ENCODE data around the gene PF4V1.
"Not testable (repeated sequence)": the region's sequence is repeated elsewhere in the genome, so short reads cannot be mapped to it uniquely, and the experiment has no call there.

PF4V1 gene

GRCh38 chr4:73871511-73872310 lies 18.6 kb downstream of the PF4V1 start:
- no peak for DNase-seq

- DNase-seq, result no peak
These were observed 19.4 kb downstream of the PF4V1 start for GRCh38 chr4:73872316-73873108.

- no peak for DNase-seq
These were observed 21.3 kb downstream of the PF4V1 start for GRCh38 chr4:73874386-73874785.

- DNase-seq, result no peak
These were observed 22.3 kb downstream of the PF4V1 start for GRCh38 chr4:73875401-73875800.

GRCh38 chr4:73883306-73883705 lies 30.2 kb downstream of the PF4V1 start:
- DNase-seq, result no peak

GRCh38 chr4:73885574-73886267 lies 32.6 kb downstream of the PF4V1 start:
- DNase-seq, result no peak

- no peak for DNase-seq
These were observed 38.2 kb downstream of the PF4V1 start for GRCh38 chr4:73891326-73891725.

GRCh38 chr4:73891739-73892405 lies 38.8 kb downstream of the PF4V1 start:
- DNase-seq, result no peak

- no peak for DNase-seq
These were observed 39.9 kb downstream of the PF4V1 start for GRCh38 chr4:73892966-73893365.

- DNase-seq, result no peak
These were observed 40.9 kb downstream of the PF4V1 start for GRCh38 chr4:73894001-73894400.

GRCh38 chr4:73895201-73896175 lies 42.4 kb downstream of the PF4V1 start:
- DNase-seq, result no peak

- no peak for DNase-seq
These were observed 43.3 kb downstream of the PF4V1 start for GRCh38 chr4:73896416-73896815.

- no peak for DNase-seq
These were observed 44.5 kb downstream of the PF4V1 start for GRCh38 chr4:73897380-73898136.

GRCh38 chr4:73899338-73899737 lies 46.2 kb downstream of the PF4V1 start:
- not testable (repeated sequence) for DNase-seq

GRCh38 chr4:73901031-73901430 lies 47.9 kb downstream of the PF4V1 start:
- DNase-seq, result no peak

- no peak for DNase-seq
These were observed 49.0 kb downstream of the PF4V1 start for GRCh38 chr4:73902038-73902637.

GRCh38 chr4:73902817-73903547 lies 49.9 kb downstream of the PF4V1 start:
- no peak for DNase-seq
